Esophagus (tissue), 2 donors: Measurements from ENCODE around the gene RAB15. TPM values are rescaled to one million over a fixed set of nuclear protein-coding genes. Genes with fewer than 3 reads are reported as not detected.
A peak's percentile ranks its signal among the peaks of the same experiment; 100 is the strongest.

ENCODE experiments used
- H3K27ac ChIP-seq, 2 donors: one replicate each; pipeline ENCODE4 v1.5.1; 2013; ENCODE audit warnings: low read depth in 2 of 2, mild to moderate bottlenecking in 2 of 2, inconsistent platforms in 1 of 2, low read length in 1 of 2, moderate library complexity in 1 of 2
- H3K27me3 ChIP-seq, 2 donors: one replicate each; pipeline ENCODE4 v1.6.1; 2013; ENCODE audit warnings: low read length in 2 of 2, control low read depth in 1 of 2, mild to moderate bottlenecking in 1 of 2; ENCODE audit not compliant: insufficient read depth in 2 of 2, control insufficient read depth in 1 of 2
- H3K36me3 ChIP-seq, 2 donors: one replicate each; pipeline ENCODE4 v1.6.1; 2013; ENCODE audit warnings: low read length in 1 of 2; ENCODE audit not compliant: control insufficient read depth in 2 of 2, insufficient read depth in 2 of 2
- H3K4me1 ChIP-seq, 2 donors: one replicate each; pipeline ENCODE4 v1.6.1; 2013; ENCODE audit warnings: low read length in 1 of 2; ENCODE audit not compliant: control insufficient read depth in 2 of 2, insufficient read depth in 2 of 2
- H3K4me3 ChIP-seq, 2 donors: one replicate each; pipeline ENCODE4 v1.5.1; 2013; ENCODE audit warnings: low read length in 2 of 2, mild to moderate bottlenecking in 2 of 2, low read depth in 1 of 2, moderate library complexity in 1 of 2
- H3K9me3 ChIP-seq, 2 donors: one replicate each; pipeline ENCODE4 v1.6.1; 2013; ENCODE audit warnings: mild to moderate bottlenecking in 2 of 2, low read depth in 1 of 2, low read length in 1 of 2, moderate library complexity in 1 of 2; ENCODE audit not compliant: control insufficient read depth in 2 of 2, insufficient read depth in 1 of 2
- WGBS, 2 donors: extraction: QIAGEN DNeasy Blood & Tissue Kit; methylation state at CpG; one replicate each; pipeline ENCODE4 v1.1.7; 2013; 5-methylcytosine and 5-hydroxymethylcytosine counted together
- polyA plus RNA-seq, 2 donors: library from polyadenylated mRNA; stranded (reverse); fragments of 200-250 nt; gene quantifications; one replicate each; pipeline ENCODE4 v1.2.3, GENCODE V29; 2013
- donor health status: healthy with polysubstance abuse.
- donor health status: Bipolar disorder and iron deficiency.

RAB15 gene
- polyA plus RNA-seq, result 1 to 10 TPM; 3.2 to 3.3 TPM

- Histone ChIP-seq H3K27ac (peak within 1 kb of the TSS in 1 of 2 donors; percentile 26), H3K9me3 (no peaks in the 10 kb centered on the region), H3K36me3 (no peaks in the 10 kb centered on the region)
Measured at GRCh38 chr14:64971943-64972791, at the start of gene RAB15. Gene RAB15, minus strand, starts transcription at chr14:64972336. Its CDS starts 260 bp downstream, at chr14:64972076.

GRCh38 chr14:65019944-65020566 lies 47.9 kb upstream of the RAB15 start:
- Histone ChIP-seq H3K36me3 (peaks cover 0 to 10% of the 10 kb centered on the region in 2 donors), H3K4me1 (no peaks in the 10 kb centered on the region), H3K27me3 (no peaks in the 10 kb centered on the region), H3K27ac (peak overlapping the region; percentile 42 to 81), H3K9me3 (no peaks in the 10 kb centered on the region), H3K4me3 (no peak overlapping the region)
- WGBS, 2 donors, result 71 to 75% methylated on average over 9 of the region's 9 CpGs

More at GRCh38 chr14:64971943-64972791, at the start of gene RAB15:
- Histone ChIP-seq H3K27me3 (no peaks in the 10 kb centered on the region), H3K4me1 (peaks cover 4 to 5% of the 10 kb centered on the region in 2 donors), H3K4me3 (peak within 1 kb of the TSS; percentile 49 to 90)
- 0 to 1% methylated on average over 65 to 91 of the region's 96 CpGs for WGBS, 2 donors

GRCh38 chr14:65016471-65016870 lies 44.3 kb upstream of the RAB15 start:
- Histone ChIP-seq H3K36me3 (peaks cover 0 to 13% of the 10 kb centered on the region in 2 donors), H3K9me3 (no peaks in the 10 kb centered on the region), H3K4me1 (no peaks in the 10 kb centered on the region), H3K4me3 (no peak overlapping the region), H3K27ac (no peak overlapping the region), H3K27me3 (no peaks in the 10 kb centered on the region)
- WGBS, 2 donors, result 84 to 90% methylated on average over 4 of the region's 4 CpGs

GRCh38 chr14:65015391-65015790 lies 43.3 kb upstream of the RAB15 start:
- no peak overlapping the region for H3K4me3 ChIP-seq
- H3K27ac ChIP-seq, result no peak overlapping the region
- no peaks in the 10 kb centered on the region for H3K27me3 ChIP-seq
- no peaks in the 10 kb centered on the region for H3K9me3 ChIP-seq
- no peaks in the 10 kb centered on the region for H3K4me1 ChIP-seq
- peaks cover 0 to 14% of the 10 kb centered on the region in 2 donors for H3K36me3 ChIP-seq
- WGBS, 2 donors, result 88 to 92% methylated on average over 3 of the region's 3 CpGs

GRCh38 chr14:65012353-65012752 lies 40.2 kb upstream of the RAB15 start:
- Histone ChIP-seq H3K27ac (no peak overlapping the region), H3K4me1 (no peaks in the 10 kb centered on the region), H3K4me3 (no peak overlapping the region), H3K27me3 (no peaks in the 10 kb centered on the region), H3K9me3 (no peaks in the 10 kb centered on the region), H3K36me3 (peaks cover 0 to 23% of the 10 kb centered on the region in 2 donors)
- 74 to 84% methylated on average over 4 of the region's 4 CpGs for WGBS, 2 donors

GRCh38 chr14:65011538-65011937 lies 39.4 kb upstream of the RAB15 start:
- Histone ChIP-seq H3K27ac (no peak overlapping the region), H3K9me3 (no peaks in the 10 kb centered on the region), H3K27me3 (no peaks in the 10 kb centered on the region), H3K4me3 (no peak overlapping the region), H3K4me1 (no peaks in the 10 kb centered on the region), H3K36me3 (peaks cover 0 to 22% of the 10 kb centered on the region in 2 donors)
- 91 to 94% methylated on average over 10 of the region's 10 CpGs for WGBS, 2 donors

- no peaks in the 10 kb centered on the region for H3K9me3 ChIP-seq
- 85 to 87% methylated on average over 5 of the region's 5 CpGs for WGBS, 2 donors
- no peak overlapping the region for H3K4me3 ChIP-seq
- H3K27me3 ChIP-seq, result no peaks in the 10 kb centered on the region
- H3K36me3 ChIP-seq, result peaks cover 0 to 16% of the 10 kb centered on the region in 2 donors
- H3K4me1 ChIP-seq, result peaks cover 0 to 4% of the 10 kb centered on the region in 2 donors
- H3K27ac ChIP-seq, result no peak overlapping the region
Measured at GRCh38 chr14:65010211-65010931, 38.2 kb upstream of the RAB15 start.

- WGBS, 2 donors, result 97 to 100% methylated on average over 1 of the region's 1 CpG
- H3K36me3 ChIP-seq, result peaks cover 0 to 10% of the 10 kb centered on the region in 2 donors
- H3K27me3 ChIP-seq, result no peaks in the 10 kb centered on the region
Measured at GRCh38 chr14:65007202-65007601, 35.1 kb upstream of the RAB15 start.

GRCh38 chr14:65006261-65006721 lies 34.2 kb upstream of the RAB15 start:
- 90 to 91% methylated on average over 6 of the region's 6 CpGs for WGBS, 2 donors
- Histone ChIP-seq H3K4me1 (peaks cover 0 to 4% of the 10 kb centered on the region in 2 donors), H3K9me3 (no peaks in the 10 kb centered on the region), H3K27ac (peak overlapping the region; percentile 59 to 78), H3K27me3 (no peaks in the 10 kb centered on the region), H3K36me3 (peaks cover 0 to 10% of the 10 kb centered on the region in 2 donors), H3K4me3 (no peak overlapping the region)

More at GRCh38 chr14:65007202-65007601, 35.1 kb upstream of the RAB15 start:
- H3K4me3 ChIP-seq, result no peak overlapping the region
- H3K9me3 ChIP-seq, result no peaks in the 10 kb centered on the region
- H3K27ac ChIP-seq, result no peak overlapping the region
- H3K4me1 ChIP-seq, result peaks cover 0 to 4% of the 10 kb centered on the region in 2 donors
